GM20000 (cell line): ENCODE results near the gene TNFSF13.
A peak's percentile ranks its signal among the peaks of the same experiment; 100 is the strongest.

Experiments used
- DNase-seq: peaks from one replicate; pipeline ENCODE4 v3.0.0; 2012; ENCODE audit warnings: low spot score
- CTCF ChIP-seq: IDR thresholded peaks from 2 replicates; pipeline ENCODE4 v1.5.1; 2012; ENCODE audit warnings: mild to moderate bottlenecking, control low read depth; ENCODE audit errors: extremely low read depth, missing control alignments

TNFSF13 gene

GRCh38 chr17:7513850-7514419, 44.6 kb upstream of the TNFSF13 start:
- no peak for DNase-seq
- no peak for TF ChIP-seq CTCF

GRCh38 chr17:7515911-7516610, 42.5 kb upstream of the TNFSF13 start:
- DNase-seq: no peak
- TF ChIP-seq CTCF: no peak

- DNase-seq: no peak
- peak; percentile 33 for TF ChIP-seq CTCF
Observed at GRCh38 chr17:7523033-7523432, 35.5 kb upstream of the TNFSF13 start.

GRCh38 chr17:7528842-7529241, 29.7 kb upstream of the TNFSF13 start:
- no peak for DNase-seq
- no peak for TF ChIP-seq CTCF

- TF ChIP-seq CTCF: no peak
- no peak for DNase-seq
Observed at GRCh38 chr17:7530023-7530900, 28.3 kb upstream of the TNFSF13 start.

GRCh38 chr17:7538050-7538449, 20.5 kb upstream of the TNFSF13 start:
- no peak for DNase-seq
- no peak for TF ChIP-seq CTCF
